A549 (cell line): ENCODE measurements around the gene PTGR1.

ENCODE experiments used
- NR3C1 ChIP-seq: fragments of >200 bp; sonication (Bioruptor Twin); formaldehyde crosslinking; IDR thresholded peaks from 3 replicates; pipeline ENCODE4 v1.6.1; 2017
- POLR2A ChIP-seq: IDR thresholded peaks from 2 replicates; pipeline ENCODE4 v1.6.1; 2012; ENCODE audit warnings: mild to moderate bottlenecking, low read length
- ZC3H11A ChIP-seq: fragments of 450-650 bp; IDR thresholded peaks from 2 replicates; pipeline ENCODE4 v1.6.1; 2014; ENCODE audit warnings: antibody characterized with exemption, mild to moderate bottlenecking

DNA sequence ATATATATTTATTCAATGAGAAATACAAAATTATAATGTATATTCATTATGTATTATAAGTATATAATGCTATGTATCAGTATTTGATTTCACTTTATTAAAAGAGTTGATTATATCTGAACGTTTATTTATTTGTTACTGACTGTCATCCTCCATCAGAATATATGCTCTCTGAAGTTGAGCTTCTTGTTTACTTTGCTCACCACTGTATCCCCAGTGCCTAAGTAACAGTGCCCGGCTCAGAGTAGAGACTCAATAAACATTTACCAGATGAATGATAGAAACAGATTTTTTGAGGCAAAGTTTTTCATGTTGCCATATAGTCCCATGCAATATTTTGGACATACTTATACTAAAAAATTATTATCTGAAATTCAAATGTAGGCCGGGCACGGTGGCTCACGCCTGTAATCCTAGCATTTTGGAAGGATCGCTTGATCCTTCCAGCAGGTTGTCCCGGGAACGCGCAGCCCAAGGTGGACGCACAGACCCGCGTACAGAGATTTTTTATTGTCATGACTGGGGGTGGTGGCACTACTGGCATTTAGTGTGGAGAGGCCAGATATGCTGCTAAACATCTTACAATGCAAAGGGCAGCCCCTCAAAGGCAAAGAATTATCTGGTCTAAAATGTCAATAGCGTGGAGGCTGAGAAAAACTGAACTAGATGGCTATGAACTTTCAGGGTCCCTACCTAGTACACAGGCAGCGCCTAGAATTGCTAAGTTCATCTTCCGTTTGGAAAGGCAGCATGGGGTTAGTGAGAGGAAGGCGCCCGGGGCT, 30.9 kb upstream of the PTGR1 start:
- no peak for TF ChIP-seq NR3C1
- no peak for TF ChIP-seq ZC3H11A
- no peak for TF ChIP-seq POLR2A
